NT2/D1 (cell line): Measurements from ENCODE around the gene TRIM72.
"Not testable (repeated sequence)": the region's sequence is repeated elsewhere in the genome, so short reads cannot be mapped to it uniquely, and the experiment has no call there.

ENCODE experiments used
- DNase-seq: peaks from one replicate; pipeline ENCODE4 v3.0.0-alpha.2; 2011; ENCODE audit warnings: low read depth, low spot score
- H3K27me3 ChIP-seq: 2 replicates; pipeline ENCODE4 v1.6.0; 2011; ENCODE audit warnings: mild to moderate bottlenecking; ENCODE audit not compliant: insufficient read length, insufficient read depth
- H3K36me3 ChIP-seq: 2 replicates; pipeline ENCODE4 v1.6.1; 2011; ENCODE audit warnings: mild to moderate bottlenecking, low read length, mixed read lengths; ENCODE audit not compliant: insufficient read depth, insufficient read length
- H3K4me1 ChIP-seq: 2 replicates; pipeline ENCODE4 v1.5.1; 2011; ENCODE audit not compliant: insufficient read depth, insufficient read length
- H3K4me3 ChIP-seq: 2 replicates; pipeline ENCODE4 v1.5.1; 2011; ENCODE audit warnings: low read depth; ENCODE audit not compliant: insufficient read length
- H3K9ac ChIP-seq: 2 replicates; pipeline ENCODE4 v1.6.0; 2011; ENCODE audit warnings: low read depth; ENCODE audit not compliant: insufficient read length
- H3K9me3 ChIP-seq: 2 replicates; pipeline ENCODE4 v1.5.1; 2011; ENCODE audit warnings: mild to moderate bottlenecking, low read length; ENCODE audit not compliant: insufficient read depth
- SUZ12 ChIP-seq: IDR thresholded peaks from 2 replicates; pipeline ENCODE4 v1.6.1; 2011; ENCODE audit not compliant: insufficient read length, insufficient read depth; ENCODE audit errors: extremely low read depth
- YY1 ChIP-seq: IDR thresholded peaks from 2 replicates; pipeline ENCODE4 v1.6.1; 2011; ENCODE audit not compliant: insufficient read length, insufficient read depth
- ZNF274 ChIP-seq: IDR thresholded peaks from 2 replicates; pipeline ENCODE4 v1.6.1; 2011; ENCODE audit warnings: mild to moderate bottlenecking, low read depth, low read length

TRIM72 gene

GRCh38 chr16:31273676-31274075 lies 59.8 kb downstream of the TRIM72 start:
- Histone ChIP-seq H3K27me3 (no peaks in the 10 kb centered on the region), H3K9ac (no peak overlapping the region), H3K36me3 (no peaks in the 10 kb centered on the region), H3K4me3 (no peak overlapping the region), H3K9me3 (no peaks in the 10 kb centered on the region), H3K4me1 (no peaks in the 10 kb centered on the region)
- TF ChIP-seq YY1: no peak
- no peak for TF ChIP-seq SUZ12
- TF ChIP-seq ZNF274: no peak
- DNase-seq: no peak

- Histone ChIP-seq H3K4me3 (no peak overlapping the region), H3K27me3 (no peaks in the 10 kb centered on the region), H3K9ac (no peak overlapping the region), H3K9me3 (no peaks in the 10 kb centered on the region), H3K4me1 (no peaks in the 10 kb centered on the region), H3K36me3 (no peaks in the 10 kb centered on the region)
- DNase-seq: no peak
- TF ChIP-seq SUZ12 (no peak), ZNF274 (no peak), YY1 (no peak)
These were observed 61.2 kb downstream of the TRIM72 start for GRCh38 chr16:31274831-31275816.

- Histone ChIP-seq H3K9me3 (no peaks in the 10 kb centered on the region), H3K4me1 (no peaks in the 10 kb centered on the region), H3K9ac (no peak overlapping the region), H3K27me3 (no peaks in the 10 kb centered on the region), H3K4me3 (no peak overlapping the region), H3K36me3 (no peaks in the 10 kb centered on the region)
- no peak for DNase-seq
- TF ChIP-seq ZNF274 (no peak), SUZ12 (no peak), YY1 (no peak)
These were observed 62.7 kb downstream of the TRIM72 start for GRCh38 chr16:31276600-31276999.

GRCh38 chr16:31277659-31278260 lies 63.8 kb downstream of the TRIM72 start:
- no peaks in the 10 kb centered on the region for H3K36me3 ChIP-seq
- TF ChIP-seq YY1 (no peak), ZNF274 (no peak), SUZ12 (no peak)
- H3K27me3 ChIP-seq: no peaks in the 10 kb centered on the region
- no peaks in the 10 kb centered on the region for H3K4me1 ChIP-seq
- no peak overlapping the region for H3K4me3 ChIP-seq
- H3K9ac ChIP-seq: no peak overlapping the region
- no peaks in the 10 kb centered on the region for H3K9me3 ChIP-seq
- DNase-seq: no peak

GRCh38 chr16:31278853-31279252 lies 64.9 kb downstream of the TRIM72 start:
- not testable (repeated sequence) for DNase-seq, H3K4me1 ChIP-seq, H3K9me3 ChIP-seq, H3K36me3 ChIP-seq, H3K27me3 ChIP-seq, H3K4me3 ChIP-seq, H3K9ac ChIP-seq
